Stimulated activated naive CD8-positive, alpha-beta T cell treated with anti-CD3 and anti-CD28 coated beads, Interleukin-15, amount 100 ng/mL, for 72 hours (primary cell): ENCODE data around the gene ECM2.

ENCODE experiments used
- ATAC-seq: fragments of 150-1000 bp; cut with Tn5 transposase; 2 replicates; pipeline ENCODE4 v1.10.0; 2021; ENCODE audit warnings: mild to moderate bottlenecking, moderate library complexity
- DNase-seq, 2 donors: peaks; one replicate each; pipeline ENCODE4 v3.0.0; 2021 to 2022
- H3K27ac Mint-ChIP-seq, 2 donors: one replicate each; pipeline ENCODE4 v1.8.0; 2022; ENCODE audit warnings: mild to moderate bottlenecking in 2 of 2, mixed read lengths in 2 of 2, moderate library complexity in 2 of 2
- H3K27me3 Mint-ChIP-seq: one replicate; pipeline ENCODE4 v1.8.0; 2022; ENCODE audit warnings: mixed read lengths
- H3K4me1 Mint-ChIP-seq: one replicate; pipeline ENCODE4 v1.8.0; 2022; ENCODE audit warnings: mild to moderate bottlenecking, mixed read lengths
- H3K4me3 Mint-ChIP-seq, 2 donors: one replicate each; pipeline ENCODE4 v1.8.0; 2022; ENCODE audit warnings: mild to moderate bottlenecking in 2 of 2, mixed read lengths in 2 of 2, moderate library complexity in 1 of 2
- H3K9me3 Mint-ChIP-seq, 2 donors: one replicate each; pipeline ENCODE4 v1.8.0; 2022; ENCODE audit warnings: mixed read lengths in 2 of 2

Gene ECM2

DNA sequence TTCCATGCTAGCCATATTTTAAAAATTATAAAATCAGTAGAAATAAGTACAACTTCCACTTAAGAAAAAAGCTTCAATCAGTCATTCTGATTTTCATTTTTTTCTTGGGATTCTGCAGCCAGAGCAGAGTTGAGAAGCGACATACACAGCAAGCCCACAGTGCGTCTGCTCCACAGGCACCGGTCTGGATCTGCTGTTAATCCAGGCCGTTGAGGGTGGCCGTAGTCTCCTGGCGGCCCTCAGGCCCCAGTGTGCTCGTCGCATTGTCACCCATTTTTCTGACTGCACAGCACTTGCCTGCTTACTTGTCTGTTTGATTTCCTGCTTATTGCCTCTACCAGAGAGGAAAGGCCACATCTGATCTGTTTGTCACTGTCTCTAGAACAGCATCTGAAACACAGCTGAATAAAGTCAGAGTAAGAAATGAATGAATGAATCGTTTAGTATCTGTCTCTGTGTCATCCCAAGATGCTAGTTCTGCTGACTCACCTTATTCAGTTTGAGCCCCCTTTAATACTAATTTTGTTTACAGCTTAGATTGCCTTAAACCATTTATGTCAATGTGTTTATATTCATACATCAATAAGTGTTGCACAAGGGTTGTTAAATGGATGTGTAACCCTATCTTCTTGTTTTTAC, 41.9 kb downstream of the ECM2 start:
- Mint-ChIP-seq H3K4me3 (no peak overlapping the region), H3K27me3 (no peaks in the 10 kb centered on the region), H3K9me3 (no peaks in the 10 kb centered on the region), H3K4me1 (no peaks in the 10 kb centered on the region), H3K27ac (peak overlapping the region in 1 of 2 donors; percentile 59)
- DNase-seq (no peak), ATAC-seq (peak; percentile 35)

DNA sequence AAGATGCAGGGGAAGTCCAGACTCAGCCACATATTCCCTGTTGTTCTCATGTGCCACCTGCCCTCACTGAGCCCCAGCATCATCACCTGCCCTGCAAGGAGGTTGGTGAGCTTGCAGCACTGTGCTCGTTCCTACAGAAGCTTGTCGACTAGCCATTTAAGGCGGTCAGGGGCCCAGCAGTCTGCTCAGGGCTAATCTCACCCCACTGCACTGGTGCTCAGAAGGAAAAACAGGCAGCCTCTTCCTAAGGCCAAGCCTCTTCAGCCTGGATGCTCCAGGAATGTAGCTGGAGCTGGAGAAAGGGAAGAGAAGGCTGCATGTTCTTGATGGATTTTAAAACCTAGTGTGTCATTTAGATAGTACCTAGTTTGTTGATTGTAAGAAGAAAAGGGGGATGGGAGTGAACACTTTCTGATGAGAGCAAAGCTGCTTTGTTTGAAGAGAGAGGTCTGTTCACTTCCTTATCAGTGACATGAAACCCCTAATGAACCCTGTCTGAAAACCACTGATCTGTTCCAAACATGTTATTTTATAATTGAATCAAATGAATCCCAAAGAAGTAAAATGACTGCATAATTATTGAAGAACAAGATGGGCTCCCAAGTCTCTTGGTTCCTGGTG, 42.9 kb downstream of the ECM2 start:
- Mint-ChIP-seq H3K9me3 (no peaks in the 10 kb centered on the region), H3K4me3 (no peak overlapping the region), H3K27ac (peak overlapping the region in 1 of 2 donors; percentile 61), H3K4me1 (no peaks in the 10 kb centered on the region), H3K27me3 (no peaks in the 10 kb centered on the region)
- DNase-seq = no peak
- ATAC-seq = no peak

- Mint-ChIP-seq H3K4me3 (no peak overlapping the region), H3K27me3 (no peaks in the 10 kb centered on the region), H3K4me1 (no peaks in the 10 kb centered on the region), H3K27ac (no peak overlapping the region), H3K9me3 (no peaks in the 10 kb centered on the region)
- no peak for DNase-seq
- no peak for ATAC-seq
These were observed 46.9 kb downstream of the ECM2 start for GRCh38 chr9:92488681-92489550.

GRCh38 chr9:92486371-92486770, 49.4 kb downstream of the ECM2 start:
- H3K27ac Mint-ChIP-seq = no peak overlapping the region
- H3K4me1 Mint-ChIP-seq = peaks cover 1% of the 10 kb centered on the region
- ATAC-seq = no peak
- no peaks in the 10 kb centered on the region for H3K9me3 Mint-ChIP-seq
- no peak overlapping the region for H3K4me3 Mint-ChIP-seq
- no peaks in the 10 kb centered on the region for H3K27me3 Mint-ChIP-seq
- DNase-seq = no peak

GRCh38 chr9:92484563-92484962, 51.2 kb downstream of the ECM2 start:
- Mint-ChIP-seq H3K9me3 (no peaks in the 10 kb centered on the region), H3K27ac (no peak overlapping the region), H3K4me1 (peaks cover 9% of the 10 kb centered on the region), H3K27me3 (no peaks in the 10 kb centered on the region), H3K4me3 (no peak overlapping the region)
- DNase-seq = no peak
- no peak for ATAC-seq

GRCh38 chr9:92483627-92484545, 51.9 kb downstream of the ECM2 start:
- no peaks in the 10 kb centered on the region for H3K27me3 Mint-ChIP-seq
- H3K4me1 Mint-ChIP-seq = peaks cover 9% of the 10 kb centered on the region
- no peak for ATAC-seq
- no peak for DNase-seq
- H3K9me3 Mint-ChIP-seq = no peaks in the 10 kb centered on the region
- no peak overlapping the region for H3K27ac Mint-ChIP-seq
- no peak overlapping the region for H3K4me3 Mint-ChIP-seq

GRCh38 chr9:92482805-92483204, 53.0 kb downstream of the ECM2 start:
- Mint-ChIP-seq H3K27ac (no peak overlapping the region), H3K9me3 (no peaks in the 10 kb centered on the region), H3K4me3 (no peak overlapping the region), H3K4me1 (peaks cover 9% of the 10 kb centered on the region), H3K27me3 (no peaks in the 10 kb centered on the region)
- ATAC-seq (no peak), DNase-seq (no peak)

GRCh38 chr9:92482329-92482728, 53.5 kb downstream of the ECM2 start, which contains the start of gene ASPN:
Gene ASPN (minus strand): TSS chr9:92482506.
- DNase-seq (no peak), ATAC-seq (no peak)
- no peak within 1 kb of the TSS for H3K27ac Mint-ChIP-seq
- peaks cover 9% of the 10 kb centered on the region for H3K4me1 Mint-ChIP-seq
- H3K27me3 Mint-ChIP-seq = no peaks in the 10 kb centered on the region
- H3K9me3 Mint-ChIP-seq = no peaks in the 10 kb centered on the region
- no peak within 1 kb of the TSS for H3K4me3 Mint-ChIP-seq

DNA sequence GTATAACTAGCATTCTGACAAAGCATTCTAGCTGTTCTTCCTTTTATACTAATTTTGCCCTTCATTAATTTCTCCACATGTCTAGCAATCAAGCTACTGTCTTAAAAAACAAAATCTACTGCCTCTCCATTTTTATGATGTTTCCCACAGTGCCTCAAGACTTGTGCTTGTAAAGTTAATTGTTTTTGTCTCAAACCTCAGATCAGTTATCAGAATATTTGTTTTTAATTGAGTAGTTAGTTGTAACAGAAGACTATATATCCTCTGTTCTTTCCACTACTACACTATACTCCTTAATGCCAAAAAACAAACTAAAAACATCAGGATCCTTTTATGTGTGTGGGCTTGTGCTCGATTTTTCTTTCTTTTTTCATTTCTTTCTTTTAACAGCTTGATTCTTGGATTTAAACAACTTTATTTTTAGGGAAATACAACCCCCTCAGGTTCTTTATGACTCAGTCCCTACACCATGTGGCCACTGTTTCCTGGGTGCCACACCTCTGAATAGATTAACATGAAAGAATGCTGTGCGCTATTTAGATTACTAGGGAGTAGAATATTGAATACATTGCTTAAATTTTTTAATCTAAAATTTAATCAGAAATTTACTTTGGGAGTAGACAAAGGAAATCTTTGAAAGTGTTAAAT, 54.7 kb downstream of the ECM2 start:
- Mint-ChIP-seq H3K27ac (no peak overlapping the region), H3K27me3 (no peaks in the 10 kb centered on the region), H3K4me1 (peaks cover 9% of the 10 kb centered on the region), H3K4me3 (no peak overlapping the region), H3K9me3 (no peaks in the 10 kb centered on the region)
- DNase-seq (no peak), ATAC-seq (peak; percentile 61)

GRCh38 chr9:92480291-92480771, 55.5 kb downstream of the ECM2 start:
- Mint-ChIP-seq H3K4me3 (no peak overlapping the region), H3K9me3 (no peaks in the 10 kb centered on the region), H3K27ac (no peak overlapping the region), H3K4me1 (peaks cover 9% of the 10 kb centered on the region), H3K27me3 (no peaks in the 10 kb centered on the region)
- ATAC-seq (no peak), DNase-seq (no peak)

DNA sequence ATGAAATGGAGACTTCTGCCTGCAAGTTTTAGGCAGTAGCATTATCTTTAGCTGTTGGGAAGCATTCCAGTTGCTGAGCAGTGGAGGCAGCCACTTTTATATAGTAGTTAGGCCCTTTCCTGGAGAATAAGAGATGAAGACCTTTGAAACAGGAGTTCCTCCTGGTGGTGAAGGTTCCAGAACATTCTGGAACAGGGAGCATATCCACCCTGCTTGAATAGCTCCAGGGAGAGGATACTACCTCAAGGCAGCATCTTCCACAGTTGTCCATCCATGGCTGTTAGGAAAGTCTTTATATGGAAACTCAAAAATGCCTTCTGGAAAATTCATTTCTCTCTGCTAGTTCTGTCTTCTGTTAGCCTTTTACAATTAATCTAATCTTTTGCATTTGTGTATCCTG, 56.4 kb downstream of the ECM2 start:
- no peak overlapping the region for H3K4me3 Mint-ChIP-seq
- no peaks in the 10 kb centered on the region for H3K27me3 Mint-ChIP-seq
- ATAC-seq (no peak), DNase-seq (no peak)
- H3K27ac Mint-ChIP-seq = no peak overlapping the region
- H3K9me3 Mint-ChIP-seq = no peaks in the 10 kb centered on the region
- peaks cover 9% of the 10 kb centered on the region for H3K4me1 Mint-ChIP-seq

DNA sequence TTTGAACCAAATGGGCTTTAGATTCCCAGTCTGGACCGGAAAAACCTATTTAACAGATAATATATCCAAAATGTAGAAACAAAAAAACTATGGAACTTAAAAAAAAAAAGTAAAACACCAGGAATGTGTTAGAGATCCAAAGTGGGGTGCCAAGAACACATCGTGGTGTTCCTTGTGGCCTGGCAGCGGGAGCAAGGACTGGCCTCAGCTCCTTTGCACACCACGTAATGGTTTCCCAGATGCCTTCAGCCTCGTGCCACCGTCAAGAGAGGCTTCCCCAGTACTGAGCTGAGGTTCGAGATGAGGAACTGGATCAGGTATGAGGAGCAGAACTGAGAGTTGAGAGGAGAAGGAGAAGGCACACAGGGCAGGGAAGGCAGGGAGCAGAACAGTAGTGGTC, 57.0 kb downstream of the ECM2 start:
- H3K9me3 Mint-ChIP-seq = no peaks in the 10 kb centered on the region
- peaks cover 9% of the 10 kb centered on the region for H3K4me1 Mint-ChIP-seq
- no peaks in the 10 kb centered on the region for H3K27me3 Mint-ChIP-seq
- ATAC-seq = no peak
- H3K4me3 Mint-ChIP-seq = no peak overlapping the region
- no peak overlapping the region for H3K27ac Mint-ChIP-seq
- no peak for DNase-seq

DNA sequence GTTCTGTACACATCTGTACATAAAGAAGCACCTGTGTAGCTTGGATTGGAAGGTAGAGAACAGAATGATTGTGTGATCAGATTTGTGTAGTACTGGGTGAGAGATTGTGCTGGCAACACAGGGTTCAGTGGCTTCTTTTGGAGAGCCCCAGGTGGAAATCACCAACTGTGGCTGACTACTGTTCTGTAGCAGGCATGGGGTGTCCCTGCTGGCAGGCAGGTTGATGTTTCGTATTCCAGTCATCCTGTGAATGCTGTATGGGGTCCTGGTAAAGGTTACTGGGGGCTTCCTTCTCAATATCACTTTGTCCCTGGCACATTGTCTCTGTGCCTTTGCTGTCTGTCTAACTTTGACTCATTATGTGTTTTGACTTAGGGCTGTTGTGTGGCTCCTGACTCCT, 58.8 kb downstream of the ECM2 start:
- DNase-seq (no peak), ATAC-seq (peak; percentile 82)
- Mint-ChIP-seq H3K27ac (no peak overlapping the region), H3K27me3 (no peaks in the 10 kb centered on the region), H3K4me3 (no peak overlapping the region), H3K4me1 (peaks cover 9% of the 10 kb centered on the region), H3K9me3 (no peaks in the 10 kb centered on the region)

- Mint-ChIP-seq H3K9me3 (no peaks in the 10 kb centered on the region), H3K27me3 (no peaks in the 10 kb centered on the region), H3K4me3 (no peak overlapping the region), H3K27ac (no peak overlapping the region), H3K4me1 (no peaks in the 10 kb centered on the region)
- ATAC-seq = no peak
- no peak for DNase-seq
These were observed 61.2 kb downstream of the ECM2 start for GRCh38 chr9:92474587-92474986.

GRCh38 chr9:92468206-92468605, 67.6 kb downstream of the ECM2 start:
- DNase-seq = no peak
- ATAC-seq = no peak
- H3K4me3 Mint-ChIP-seq = no peak overlapping the region
- no peaks in the 10 kb centered on the region for H3K4me1 Mint-ChIP-seq
- H3K27me3 Mint-ChIP-seq = no peaks in the 10 kb centered on the region
- H3K27ac Mint-ChIP-seq = no peak overlapping the region
- H3K9me3 Mint-ChIP-seq = no peaks in the 10 kb centered on the region
